NCI-H2196 (cell line): ENCODE measurements around the gene MERTK.

Experiments
- DNase-seq: peaks from one replicate; lab custom pipeline; 2025; ENCODE audit not compliant: unreplicated experiment; lab: John Stamatoyannopoulos, UW

MERTK gene

GRCh38 chr2:112074506-112074905 lies 176.1 kb downstream of the MERTK start:
- no peak for DNase-seq

DNA sequence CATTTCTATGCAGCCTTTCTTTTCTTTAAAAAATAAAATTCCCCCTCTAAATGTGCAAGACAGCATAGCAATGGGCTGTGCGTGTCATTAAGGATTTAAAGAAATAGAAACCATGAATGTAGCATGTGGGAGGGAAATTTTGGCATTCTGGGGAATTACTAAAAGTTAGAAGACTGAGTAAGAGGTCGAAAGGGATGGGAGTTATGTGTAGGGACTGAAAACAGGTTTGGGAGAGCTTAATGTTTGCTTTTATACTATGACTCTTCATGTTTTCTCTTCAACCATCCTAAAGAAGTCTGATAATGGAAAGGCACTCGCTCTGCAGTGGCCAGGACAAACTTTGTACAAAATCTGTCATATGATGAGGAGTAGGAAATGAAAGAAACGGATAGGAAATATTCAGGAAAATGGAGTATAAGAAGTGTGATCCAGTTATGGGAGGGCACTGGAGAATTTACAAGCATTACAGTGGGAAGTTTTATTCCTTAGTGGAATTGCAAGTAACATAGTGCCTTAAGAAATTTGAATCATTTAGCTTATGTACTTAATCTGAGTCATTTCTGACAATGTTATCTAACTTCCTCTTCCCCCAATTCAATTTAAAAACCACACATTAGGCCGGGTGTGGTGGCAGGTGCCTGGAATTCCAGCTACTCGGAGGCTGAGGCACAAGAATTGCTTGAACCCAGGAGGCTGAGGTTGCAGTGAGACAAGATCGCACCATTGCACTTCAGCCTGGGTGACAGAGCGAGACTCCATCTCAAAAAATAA lies 177.3 kb downstream of the MERTK start:
- DNase-seq, result no peak

DNA sequence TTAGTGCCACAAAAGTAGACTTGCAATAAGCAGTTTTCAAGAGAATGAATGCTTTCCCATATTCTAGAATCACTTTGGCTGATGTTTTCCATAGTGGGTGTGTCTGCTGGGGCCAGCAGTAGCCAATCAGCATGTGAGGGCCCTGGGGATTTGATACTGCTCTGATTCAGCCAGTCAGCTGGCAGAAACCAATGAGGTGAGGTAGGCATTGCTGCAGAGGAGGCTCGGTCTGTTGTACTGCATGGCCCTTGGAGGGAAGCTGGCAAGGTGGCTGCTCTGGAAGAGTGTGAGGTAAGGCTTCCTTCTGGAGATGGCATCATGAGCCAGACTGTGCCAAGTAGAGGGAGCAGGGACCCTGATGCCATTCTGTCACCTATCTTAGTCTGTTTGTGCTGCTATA lies 179.4 kb downstream of the MERTK start:
- no peak for DNase-seq
